ENCODE results near the gene CEMIP. TPM values are rescaled to one million over a fixed set of nuclear protein-coding genes. Genes with fewer than 3 reads are reported as not detected.

The CEMIP gene
- total RNA-seq, 2 experiments from 2014 or later = not detected

- Histone ChIP-seq H3K4me2 (ENCODE audit: low read length) (no peak overlapping the region), H4K20me1 (ENCODE audit: insufficient read depth, low read length) (no peaks in the 10 kb centered on the region), H3K4me1 (ENCODE audit: insufficient read depth, low read length, poor library complexity, severe bottlenecking) (no peaks in the 10 kb centered on the region), H3K27ac (ENCODE audit: low read depth, low read length, poor library complexity, severe bottlenecking) (no peak overlapping the region), H3K36me3 (ENCODE audit: insufficient read depth, low read length) (no peaks in the 10 kb centered on the region), H3K79me2 (ENCODE audit: insufficient read depth, low read depth, low read length) (no peaks in the 10 kb centered on the region), H2AFZ (ENCODE audit: low read length) (no peak overlapping the region), H3K9me2 (ENCODE audit: insufficient read depth, low read length) (no peaks in the 10 kb centered on the region), H3K4me3 (ENCODE audit: low read depth, low read length, poor library complexity, severe bottlenecking) (no peak overlapping the region), H3K9me3 (ENCODE audit: low read length) (no peaks in the 10 kb centered on the region)
- DNase-seq (ENCODE audit: low spot score) = no peak
- no TSS peak for BruUV-seq (replicated peaks)
- CTCF ChIA-PET (ENCODE audit: unreplicated experiment) = no interaction called here
- intact Hi-C loops (cut with micrococcal nuclease; ENCODE audit: unreplicated experiment) = no loop called here
- TF ChIP-seq, protein P1, sequence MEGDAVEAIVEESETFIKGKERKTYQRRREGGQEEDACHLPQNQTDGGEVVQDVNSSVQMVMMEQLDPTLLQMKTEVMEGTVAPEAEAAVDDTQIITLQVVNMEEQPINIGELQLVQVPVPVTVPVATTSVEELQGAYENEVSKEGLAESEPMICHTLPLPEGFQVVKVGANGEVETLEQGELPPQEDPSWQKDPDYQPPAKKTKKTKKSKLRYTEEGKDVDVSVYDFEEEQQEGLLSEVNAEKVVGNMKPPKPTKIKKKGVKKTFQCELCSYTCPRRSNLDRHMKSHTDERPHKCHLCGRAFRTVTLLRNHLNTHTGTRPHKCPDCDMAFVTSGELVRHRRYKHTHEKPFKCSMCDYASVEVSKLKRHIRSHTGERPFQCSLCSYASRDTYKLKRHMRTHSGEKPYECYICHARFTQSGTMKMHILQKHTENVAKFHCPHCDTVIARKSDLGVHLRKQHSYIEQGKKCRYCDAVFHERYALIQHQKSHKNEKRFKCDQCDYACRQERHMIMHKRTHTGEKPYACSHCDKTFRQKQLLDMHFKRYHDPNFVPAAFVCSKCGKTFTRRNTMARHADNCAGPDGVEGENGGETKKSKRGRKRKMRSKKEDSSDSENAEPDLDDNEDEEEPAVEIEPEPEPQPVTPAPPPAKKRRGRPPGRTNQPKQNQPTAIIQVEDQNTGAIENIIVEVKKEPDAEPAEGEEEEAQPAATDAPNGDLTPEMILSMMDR (conservative IDR thresholded peaks at IDR 0.05; ENCODE audit: low read length) = no peak
- no peak for TF ChIP-seq EZH2phosphoT487 (IDR thresholded peaks at IDR 0.05; ENCODE audit: borderline replicate concordance, low read depth, low read length)
- POLR2A ChIA-PET = no interaction called here
Observed at GRCh38 chr15:80769153-80769828, 9.9 kb upstream of the CEMIP start.

- CTCF ChIA-PET (ENCODE audit: unreplicated experiment) = no interaction called here
- BruUV-seq (replicated peaks) = no TSS peak
- intact Hi-C loops (cut with micrococcal nuclease; ENCODE audit: unreplicated experiment) = loop anchor here (10.0 kb wide), 1 partner anchor 205 kb away; no protein-coding TSS in a partner anchor
- Histone ChIP-seq H4K20me1 (ENCODE audit: insufficient read depth, low read length) (no peaks in the 10 kb centered on the region), H3K9me2 (ENCODE audit: insufficient read depth, low read length) (no peaks in the 10 kb centered on the region), H2AFZ (ENCODE audit: low read length) (no peak overlapping the region), H3K4me2 (ENCODE audit: low read length) (no peak overlapping the region), H3K4me3 (ENCODE audit: low read depth, low read length, poor library complexity, severe bottlenecking) (no peak overlapping the region), H3K36me3 (ENCODE audit: insufficient read depth, low read length) (no peaks in the 10 kb centered on the region), H3K27ac (ENCODE audit: low read depth, low read length, poor library complexity, severe bottlenecking) (no peak overlapping the region), H3K9me3 (ENCODE audit: low read length) (no peaks in the 10 kb centered on the region), H3K4me1 (ENCODE audit: insufficient read depth, low read length, poor library complexity, severe bottlenecking) (no peaks in the 10 kb centered on the region), H3K79me2 (ENCODE audit: insufficient read depth, low read depth, low read length) (no peaks in the 10 kb centered on the region)
- POLR2A ChIA-PET = no interaction called here
- TF ChIP-seq EZH2phosphoT487 (IDR thresholded peaks at IDR 0.05; ENCODE audit: borderline replicate concordance, low read depth, low read length) = no peak
- TF ChIP-seq, protein P1 (conservative IDR thresholded peaks at IDR 0.05; ENCODE audit: low read length) = no peak
- DNase-seq (ENCODE audit: low spot score) = no peak
Observed at GRCh38 chr15:80769829-80770705, 9.1 kb upstream of the CEMIP start.

Data from OCI-LY7 (cell line).